ENCODE data around the gene OR51F2. TPM values are rescaled to one million over a fixed set of nuclear protein-coding genes. Genes with fewer than 3 reads are reported as not detected.

The OR51F2 gene
- total and polyA plus RNA-seq, 2 donors (not counting 1 experiment from before 2014, with no cell fraction given), result not detected

DNA sequence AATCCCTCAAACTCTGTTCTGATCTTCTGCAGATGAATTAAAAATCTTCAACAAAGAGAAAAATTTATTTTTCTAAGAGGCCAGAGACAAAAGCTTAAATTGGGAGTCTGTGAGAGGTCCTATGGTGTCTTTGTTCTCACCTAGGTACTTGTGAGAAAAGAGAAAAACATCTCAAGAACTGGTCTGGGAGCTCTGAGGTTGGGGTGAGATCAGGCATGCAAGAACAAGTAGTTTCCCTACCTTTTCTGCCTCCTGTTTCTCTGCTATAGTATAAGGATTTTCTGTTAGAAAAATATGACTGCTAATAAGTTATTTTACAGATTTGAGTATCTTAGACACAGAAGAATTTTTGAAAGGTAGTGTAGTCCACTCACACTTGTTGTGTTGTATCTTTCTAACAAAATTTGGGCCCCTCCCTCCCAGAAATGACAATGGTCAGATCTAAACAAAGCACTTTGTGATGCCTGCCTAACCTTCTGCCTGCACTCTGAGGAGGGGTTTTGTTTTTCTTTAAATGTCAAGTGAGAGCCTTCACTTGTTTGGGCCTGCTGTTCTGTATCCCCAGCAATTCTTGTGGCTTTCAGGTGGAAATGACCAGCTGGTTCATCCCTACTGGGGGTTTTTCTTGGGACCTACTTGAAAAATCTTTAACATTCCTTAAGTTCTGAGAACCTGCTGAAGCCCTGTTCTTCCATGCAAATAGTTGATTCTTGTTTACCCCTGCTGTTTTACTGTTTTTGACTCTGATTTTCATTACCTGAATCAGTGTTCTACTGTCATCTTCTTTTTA is 41.5 kb downstream of the OR51F2 start:
- H3K9ac ChIP-seq (ENCODE audit: insufficient read depth, low read length), result no peak overlapping the region
- no peaks in the 10 kb centered on the region for H3K9me3 ChIP-seq (ENCODE audit: control insufficient read depth, insufficient read depth, low read depth, low read length)
- no peaks in the 10 kb centered on the region for H4K20me1 ChIP-seq (ENCODE audit: control insufficient read depth, extremely low read depth, insufficient read depth, low read length)
- H3K4me1 ChIP-seq (ENCODE audit: control insufficient read depth, extremely low read depth, insufficient read depth, low read length), result no peaks in the 10 kb centered on the region
- H3K27ac ChIP-seq (ENCODE audit: insufficient read depth, low read length), result no peak overlapping the region
- no peak for TF ChIP-seq EZH2 (IDR thresholded peaks at IDR 0.05; ENCODE audit: low read length, missing control alignments)
- TF ChIP-seq, protein P1, sequence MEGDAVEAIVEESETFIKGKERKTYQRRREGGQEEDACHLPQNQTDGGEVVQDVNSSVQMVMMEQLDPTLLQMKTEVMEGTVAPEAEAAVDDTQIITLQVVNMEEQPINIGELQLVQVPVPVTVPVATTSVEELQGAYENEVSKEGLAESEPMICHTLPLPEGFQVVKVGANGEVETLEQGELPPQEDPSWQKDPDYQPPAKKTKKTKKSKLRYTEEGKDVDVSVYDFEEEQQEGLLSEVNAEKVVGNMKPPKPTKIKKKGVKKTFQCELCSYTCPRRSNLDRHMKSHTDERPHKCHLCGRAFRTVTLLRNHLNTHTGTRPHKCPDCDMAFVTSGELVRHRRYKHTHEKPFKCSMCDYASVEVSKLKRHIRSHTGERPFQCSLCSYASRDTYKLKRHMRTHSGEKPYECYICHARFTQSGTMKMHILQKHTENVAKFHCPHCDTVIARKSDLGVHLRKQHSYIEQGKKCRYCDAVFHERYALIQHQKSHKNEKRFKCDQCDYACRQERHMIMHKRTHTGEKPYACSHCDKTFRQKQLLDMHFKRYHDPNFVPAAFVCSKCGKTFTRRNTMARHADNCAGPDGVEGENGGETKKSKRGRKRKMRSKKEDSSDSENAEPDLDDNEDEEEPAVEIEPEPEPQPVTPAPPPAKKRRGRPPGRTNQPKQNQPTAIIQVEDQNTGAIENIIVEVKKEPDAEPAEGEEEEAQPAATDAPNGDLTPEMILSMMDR (conservative IDR thresholded peaks at IDR 0.05 in 1 of 2, IDR thresholded peaks at IDR 0.05 in 1 of 2; ENCODE audit: low read depth in 1 of 2, low read length in 2 of 2), result no peak
- no peak overlapping the region for H3K4me3 ChIP-seq (replicated peaks in 1 of 4; ENCODE audit: control extremely low read depth in 1 of 4, insufficient read depth in 1 of 4, low read depth in 3 of 4, low read length in 4 of 4)
- H3K4me2 ChIP-seq (ENCODE audit: extremely low read depth, insufficient read depth, low read length), result no peak overlapping the region
- H3K79me2 ChIP-seq (ENCODE audit: control insufficient read depth, insufficient read depth, low read length), result no peaks in the 10 kb centered on the region
- no peak for DNase-seq (ENCODE audit: low read depth in 2 of 2)
- no peak overlapping the region for H2AFZ ChIP-seq (ENCODE audit: low read length)
- no peaks in the 10 kb centered on the region for H3K36me3 ChIP-seq (ENCODE audit: control insufficient read depth, insufficient read depth, low read length)
- no peaks in the 10 kb centered on the region for H3K27me3 ChIP-seq (ENCODE audit: control insufficient read depth, insufficient read depth, low read length)

DNA sequence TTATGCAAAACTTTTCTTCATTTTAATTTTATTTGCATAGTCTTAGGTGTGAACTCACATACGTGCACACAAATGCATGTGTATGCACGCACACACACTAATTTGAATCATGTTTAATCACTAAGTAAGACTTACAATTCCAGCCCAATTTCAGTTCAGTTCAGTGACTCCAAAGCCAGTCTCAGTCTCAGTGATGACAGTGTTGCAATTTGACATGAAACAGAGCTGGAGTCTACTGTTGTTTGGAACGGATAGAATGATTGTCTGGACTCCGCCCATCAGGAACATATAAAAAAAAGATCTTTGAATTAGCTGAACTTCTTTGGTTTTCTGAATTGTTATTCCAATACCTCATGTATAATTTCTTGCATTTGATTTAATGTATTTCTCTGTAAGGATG is 42.8 kb downstream of the OR51F2 start:
- Histone ChIP-seq H2AFZ (ENCODE audit: low read length) (no peak overlapping the region), H3K4me3 (replicated peaks in 1 of 4; ENCODE audit: control extremely low read depth in 1 of 4, insufficient read depth in 1 of 4, low read depth in 3 of 4, low read length in 4 of 4) (no peak overlapping the region), H3K9me3 (ENCODE audit: control insufficient read depth, insufficient read depth, low read depth, low read length) (no peaks in the 10 kb centered on the region), H3K36me3 (ENCODE audit: control insufficient read depth, insufficient read depth, low read length) (no peaks in the 10 kb centered on the region), H3K9ac (ENCODE audit: insufficient read depth, low read length) (no peak overlapping the region), H4K20me1 (ENCODE audit: control insufficient read depth, extremely low read depth, insufficient read depth, low read length) (no peaks in the 10 kb centered on the region), H3K4me1 (ENCODE audit: control insufficient read depth, extremely low read depth, insufficient read depth, low read length) (no peaks in the 10 kb centered on the region), H3K4me2 (ENCODE audit: extremely low read depth, insufficient read depth, low read length) (no peak overlapping the region), H3K27ac (ENCODE audit: insufficient read depth, low read length) (no peak overlapping the region), H3K79me2 (ENCODE audit: control insufficient read depth, insufficient read depth, low read length) (no peaks in the 10 kb centered on the region), H3K27me3 (ENCODE audit: control insufficient read depth, insufficient read depth, low read length) (no peaks in the 10 kb centered on the region)
- DNase-seq (ENCODE audit: low read depth in 2 of 2), result no peak
- TF ChIP-seq, protein P1 (conservative IDR thresholded peaks at IDR 0.05 in 1 of 2, IDR thresholded peaks at IDR 0.05 in 1 of 2; ENCODE audit: low read depth in 1 of 2, low read length in 2 of 2), result no peak
- TF ChIP-seq EZH2 (IDR thresholded peaks at IDR 0.05; ENCODE audit: low read length, missing control alignments), result no peak

DNA sequence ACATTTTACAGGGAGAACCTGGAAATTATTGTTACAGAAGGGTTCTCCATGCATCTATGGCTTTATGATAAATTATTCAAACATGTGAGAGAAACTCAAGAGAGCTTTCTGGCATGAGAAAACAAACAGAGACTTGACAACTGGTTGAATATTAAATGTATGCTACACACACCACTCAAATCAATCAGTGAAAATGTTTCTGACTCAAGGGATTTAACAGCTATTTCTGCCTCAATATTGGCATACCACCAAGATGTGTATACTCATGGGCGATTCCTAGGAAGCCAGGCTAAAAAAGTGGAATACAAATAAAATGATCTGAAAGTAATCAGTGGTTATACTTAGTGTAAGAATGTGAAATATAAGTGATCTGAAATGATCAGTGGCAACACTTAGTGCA is 44.7 kb downstream of the OR51F2 start:
- Histone ChIP-seq H3K4me2 (ENCODE audit: extremely low read depth, insufficient read depth, low read length) (no peak overlapping the region), H3K27me3 (ENCODE audit: control insufficient read depth, insufficient read depth, low read length) (no peaks in the 10 kb centered on the region), H3K36me3 (ENCODE audit: control insufficient read depth, insufficient read depth, low read length) (no peaks in the 10 kb centered on the region), H3K4me3 (replicated peaks in 1 of 4; ENCODE audit: control extremely low read depth in 1 of 4, insufficient read depth in 1 of 4, low read depth in 3 of 4, low read length in 4 of 4) (no peak overlapping the region), H3K9ac (ENCODE audit: insufficient read depth, low read length) (no peak overlapping the region), H3K27ac (ENCODE audit: insufficient read depth, low read length) (no peak overlapping the region), H2AFZ (ENCODE audit: low read length) (no peak overlapping the region), H3K4me1 (ENCODE audit: control insufficient read depth, extremely low read depth, insufficient read depth, low read length) (no peaks in the 10 kb centered on the region), H4K20me1 (ENCODE audit: control insufficient read depth, extremely low read depth, insufficient read depth, low read length) (no peaks in the 10 kb centered on the region), H3K79me2 (ENCODE audit: control insufficient read depth, insufficient read depth, low read length) (no peaks in the 10 kb centered on the region), H3K9me3 (ENCODE audit: control insufficient read depth, insufficient read depth, low read depth, low read length) (no peaks in the 10 kb centered on the region)
- TF ChIP-seq EZH2 (IDR thresholded peaks at IDR 0.05; ENCODE audit: low read length, missing control alignments), result no peak
- TF ChIP-seq, protein P1 (conservative IDR thresholded peaks at IDR 0.05 in 1 of 2, IDR thresholded peaks at IDR 0.05 in 1 of 2; ENCODE audit: low read depth in 1 of 2, low read length in 2 of 2), result no peak
- no peak for DNase-seq (ENCODE audit: low read depth in 2 of 2)

Other genes starting within 250 kb of the OR51F2 start
- gene OR52I2, start 239.6 kb upstream of the OR51F2 start, total RNA-seq, result not detected in 2 replicates
- gene OR52I2, start 239.6 kb upstream of the OR51F2 start, polyA plus RNA-seq, result not detected in 2 replicates
- gene OR52I1, start 227.3 kb upstream of the OR51F2 start, total RNA-seq, result not detected in 2 replicates
- gene OR52I1, start 227.3 kb upstream of the OR51F2 start, polyA plus RNA-seq, result not detected in 2 replicates
- gene TRIM68, start 213.1 kb upstream of the OR51F2 start, total RNA-seq, result 11.1 and 12.1 TPM in 2 replicates
- 6.5 and 6.6 TPM in 2 replicates for gene TRIM68, start 213.1 kb upstream of the OR51F2 start, polyA plus RNA-seq
- gene OR51D1, start 183.8 kb upstream of the OR51F2 start, total RNA-seq, result not detected in 2 replicates
- not detected in 2 replicates for gene OR51D1, start 183.8 kb upstream of the OR51F2 start, polyA plus RNA-seq
- not detected in 2 replicates for gene OR51E1, start 177.3 kb upstream of the OR51F2 start, total RNA-seq
- not detected in 2 replicates for gene OR51E1, start 177.3 kb upstream of the OR51F2 start, polyA plus RNA-seq
- not detected in 2 replicates for gene OR51E2, start 123.5 kb upstream of the OR51F2 start, total RNA-seq
- gene OR51E2, start 123.5 kb upstream of the OR51F2 start, polyA plus RNA-seq, result 0.02 TPM in 1 of 2 replicates, not detected in the other
- gene MMP26, start 116.5 kb upstream of the OR51F2 start, total RNA-seq, result not detected in 2 replicates
- not detected in 2 replicates for gene MMP26, start 116.5 kb upstream of the OR51F2 start, polyA plus RNA-seq
- gene OR51F1, start 51.4 kb upstream of the OR51F2 start, total RNA-seq, result not detected in 2 replicates
- not detected in 2 replicates for gene OR51F1, start 51.4 kb upstream of the OR51F2 start, polyA plus RNA-seq
- gene OR52R1, start 16.9 kb upstream of the OR51F2 start, total RNA-seq, result not detected in 2 replicates
- gene OR52R1, start 16.9 kb upstream of the OR51F2 start, polyA plus RNA-seq, result not detected in 2 replicates
- not detected in 2 replicates for gene OR51S1, start 27.9 kb downstream of the OR51F2 start, total RNA-seq
- gene OR51S1, start 27.9 kb downstream of the OR51F2 start, polyA plus RNA-seq, result not detected in 2 replicates
- gene OR51T1, start 60.6 kb downstream of the OR51F2 start, total RNA-seq, result not detected in 2 replicates
- gene OR51T1, start 60.6 kb downstream of the OR51F2 start, polyA plus RNA-seq, result not detected in 2 replicates
- gene OR51A7, start 82.5 kb downstream of the OR51F2 start, total RNA-seq, result not detected in 2 replicates
- not detected in 2 replicates for gene OR51A7, start 82.5 kb downstream of the OR51F2 start, polyA plus RNA-seq
- not detected in 2 replicates for gene OR51G2, start 98.0 kb downstream of the OR51F2 start, total RNA-seq
- gene OR51G2, start 98.0 kb downstream of the OR51F2 start, polyA plus RNA-seq, result not detected in 2 replicates
- gene OR51G1, start 103.0 kb downstream of the OR51F2 start, total RNA-seq, result not detected in 2 replicates
- not detected in 2 replicates for gene OR51G1, start 103.0 kb downstream of the OR51F2 start, polyA plus RNA-seq
- gene OR51A4, start 126.3 kb downstream of the OR51F2 start, total RNA-seq, result not detected in 2 replicates
- not detected in 2 replicates for gene OR51A4, start 126.3 kb downstream of the OR51F2 start, polyA plus RNA-seq
- gene OR51A2, start 134.4 kb downstream of the OR51F2 start, total RNA-seq, result not detected in 2 replicates
- gene OR51A2, start 134.4 kb downstream of the OR51F2 start, polyA plus RNA-seq, result not detected in 2 replicates
- gene OR51L1, start 173.5 kb downstream of the OR51F2 start, total RNA-seq, result not detected in 2 replicates
- gene OR51L1, start 173.5 kb downstream of the OR51F2 start, polyA plus RNA-seq, result not detected in 2 replicates
- gene OR52J3, start 225.2 kb downstream of the OR51F2 start, total RNA-seq, result not detected in 2 replicates
- gene OR52J3, start 225.2 kb downstream of the OR51F2 start, polyA plus RNA-seq, result not detected in 2 replicates
- gene OR52E2, start 238.3 kb downstream of the OR51F2 start, total RNA-seq, result not detected in 2 replicates
- not detected in 2 replicates for gene OR52E2, start 238.3 kb downstream of the OR51F2 start, polyA plus RNA-seq
- not detected in 2 replicates for gene OR52E1, start 248.3 kb downstream of the OR51F2 start, total RNA-seq
- gene OR52E1, start 248.3 kb downstream of the OR51F2 start, polyA plus RNA-seq, result not detected in 2 replicates